Left forelimb (tissue), 1 donor: ENCODE data around the gene SHFL.

Experiments used
- DNase-seq: peaks from one replicate; pipeline ENCODE4 v3.0.0-alpha.2; 2018; ENCODE audit warnings: low spot score

Gene SHFL

GRCh38 chr19:10109528-10109927 lies 23.4 kb downstream of the SHFL start:
- DNase-seq, result no peak

GRCh38 chr19:10110076-10110971 lies 24.2 kb downstream of the SHFL start:
- no peak for DNase-seq

- no peak for DNase-seq
Observed at GRCh38 chr19:10110972-10111317, 24.8 kb downstream of the SHFL start.

- DNase-seq, result no peak
Observed at GRCh38 chr19:10111405-10111811, 25.3 kb downstream of the SHFL start, which contains the start of gene P2RY11. Gene P2RY11, plus strand, starts transcription at chr19:10111693. Its CDS starts 29 bp downstream, at chr19:10111722.

DNA sequence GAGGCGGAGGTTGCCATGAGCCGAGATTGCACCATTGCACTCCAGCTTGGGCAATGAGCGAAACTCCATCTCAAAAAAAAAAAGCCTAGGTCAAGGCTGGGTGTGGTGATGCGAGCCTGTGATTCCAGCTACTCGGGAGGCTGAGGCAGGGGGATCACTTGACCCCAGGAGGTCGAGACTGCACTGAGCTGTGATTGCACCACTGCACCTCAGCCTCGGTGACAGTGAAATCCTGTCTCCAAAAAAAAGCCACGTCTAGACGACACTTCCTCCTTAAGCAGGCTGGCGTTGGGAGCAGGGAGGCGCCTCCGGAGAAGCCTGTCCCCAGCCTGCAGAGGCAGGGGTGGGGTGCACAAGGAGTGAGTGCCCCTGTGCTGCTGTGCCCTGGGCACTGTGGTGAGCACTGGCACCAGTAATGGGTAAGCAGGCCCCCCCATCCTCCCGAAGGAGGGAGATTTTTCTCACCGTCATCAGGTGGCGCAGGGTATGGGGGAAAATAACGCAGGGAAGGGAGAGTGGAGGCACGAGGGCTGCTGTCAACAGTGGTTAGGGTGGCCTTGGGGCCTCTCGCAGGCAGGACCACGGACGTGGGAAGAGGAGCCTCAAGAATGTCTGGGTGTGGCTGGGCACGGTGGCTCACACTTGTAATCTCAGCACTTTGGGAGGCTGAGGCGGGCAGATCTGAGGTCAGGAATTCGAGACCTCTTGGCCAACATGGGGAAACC lies 26.1 kb downstream of the SHFL start:
- DNase-seq, result no peak

GRCh38 chr19:10112895-10113591 lies 26.9 kb downstream of the SHFL start:
- no peak for DNase-seq

DNA sequence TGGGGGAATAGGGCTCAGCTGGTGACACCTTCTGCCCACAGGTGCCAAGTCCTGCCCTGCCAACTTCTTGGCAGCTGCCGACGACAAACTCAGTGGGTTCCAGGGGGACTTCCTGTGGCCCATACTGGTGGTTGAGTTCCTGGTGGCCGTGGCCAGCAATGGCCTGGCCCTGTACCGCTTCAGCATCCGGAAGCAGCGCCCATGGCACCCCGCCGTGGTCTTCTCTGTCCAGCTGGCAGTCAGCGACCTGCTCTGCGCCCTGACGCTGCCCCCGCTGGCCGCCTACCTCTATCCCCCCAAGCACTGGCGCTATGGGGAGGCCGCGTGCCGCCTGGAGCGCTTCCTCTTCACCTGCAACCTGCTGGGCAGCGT lies 27.5 kb downstream of the SHFL start:
- no peak for DNase-seq

DNA sequence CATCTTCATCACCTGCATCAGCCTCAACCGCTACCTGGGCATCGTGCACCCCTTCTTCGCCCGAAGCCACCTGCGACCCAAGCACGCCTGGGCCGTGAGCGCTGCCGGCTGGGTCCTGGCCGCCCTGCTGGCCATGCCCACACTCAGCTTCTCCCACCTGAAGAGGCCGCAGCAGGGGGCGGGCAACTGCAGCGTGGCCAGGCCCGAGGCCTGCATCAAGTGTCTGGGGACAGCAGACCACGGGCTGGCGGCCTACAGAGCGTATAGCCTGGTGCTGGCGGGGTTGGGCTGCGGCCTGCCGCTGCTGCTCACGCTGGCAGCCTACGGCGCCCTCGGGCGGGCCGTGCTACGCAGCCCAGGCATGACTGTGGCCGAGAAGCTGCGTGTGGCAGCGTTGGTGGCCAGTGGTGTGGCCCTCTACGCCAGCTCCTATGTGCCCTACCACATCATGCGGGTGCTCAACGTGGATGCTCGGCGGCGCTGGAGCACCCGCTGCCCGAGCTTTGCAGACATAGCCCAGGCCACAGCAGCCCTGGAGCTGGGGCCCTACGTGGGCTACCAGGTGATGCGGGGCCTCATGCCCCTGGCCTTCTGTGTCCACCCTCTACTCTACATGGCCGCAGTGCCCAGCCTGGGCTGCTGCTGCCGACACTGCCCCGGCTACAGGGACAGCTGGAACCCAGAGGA lies 28.0 kb downstream of the SHFL start:
- DNase-seq, result no peak

- DNase-seq, result no peak
Observed at GRCh38 chr19:10114651-10115391, 28.7 kb downstream of the SHFL start.

DNA sequence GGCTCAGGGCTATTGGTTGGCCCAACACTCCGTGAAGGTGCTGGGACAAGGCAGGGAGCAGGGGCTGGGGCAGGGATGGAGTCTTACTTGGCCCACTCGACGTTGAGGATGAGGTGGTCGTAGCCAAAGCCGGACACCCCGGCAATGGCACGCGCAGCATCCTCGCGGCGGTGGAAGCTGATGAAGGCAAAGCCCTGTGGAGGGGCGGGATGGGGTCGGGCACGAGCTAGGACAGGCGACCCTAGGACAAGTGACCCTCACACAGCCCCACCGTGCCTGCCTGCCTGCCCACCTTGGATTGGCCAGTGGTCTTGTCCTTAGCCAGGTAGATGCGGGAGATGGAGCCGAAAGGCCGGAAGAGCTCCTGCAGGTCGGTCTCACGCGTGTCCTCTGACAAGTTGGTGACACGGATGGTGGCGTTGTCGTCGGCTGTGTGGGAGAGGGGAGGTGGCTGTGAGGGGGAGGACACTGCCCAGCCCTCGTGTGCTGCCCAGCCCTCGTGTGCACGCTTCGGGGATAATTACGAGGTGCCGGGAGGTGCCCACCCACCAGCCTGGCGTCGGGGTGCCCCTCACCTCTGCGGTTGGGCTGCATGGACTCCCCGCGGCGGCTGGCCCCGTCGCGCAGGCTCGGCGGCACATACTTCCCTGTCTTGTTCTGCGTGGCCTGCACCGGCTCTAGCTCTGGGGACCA lies 29.4 kb downstream of the SHFL start:
- DNase-seq, result no peak

GRCh38 chr19:10116085-10116865 lies 30.2 kb downstream of the SHFL start:
- no peak for DNase-seq

DNA sequence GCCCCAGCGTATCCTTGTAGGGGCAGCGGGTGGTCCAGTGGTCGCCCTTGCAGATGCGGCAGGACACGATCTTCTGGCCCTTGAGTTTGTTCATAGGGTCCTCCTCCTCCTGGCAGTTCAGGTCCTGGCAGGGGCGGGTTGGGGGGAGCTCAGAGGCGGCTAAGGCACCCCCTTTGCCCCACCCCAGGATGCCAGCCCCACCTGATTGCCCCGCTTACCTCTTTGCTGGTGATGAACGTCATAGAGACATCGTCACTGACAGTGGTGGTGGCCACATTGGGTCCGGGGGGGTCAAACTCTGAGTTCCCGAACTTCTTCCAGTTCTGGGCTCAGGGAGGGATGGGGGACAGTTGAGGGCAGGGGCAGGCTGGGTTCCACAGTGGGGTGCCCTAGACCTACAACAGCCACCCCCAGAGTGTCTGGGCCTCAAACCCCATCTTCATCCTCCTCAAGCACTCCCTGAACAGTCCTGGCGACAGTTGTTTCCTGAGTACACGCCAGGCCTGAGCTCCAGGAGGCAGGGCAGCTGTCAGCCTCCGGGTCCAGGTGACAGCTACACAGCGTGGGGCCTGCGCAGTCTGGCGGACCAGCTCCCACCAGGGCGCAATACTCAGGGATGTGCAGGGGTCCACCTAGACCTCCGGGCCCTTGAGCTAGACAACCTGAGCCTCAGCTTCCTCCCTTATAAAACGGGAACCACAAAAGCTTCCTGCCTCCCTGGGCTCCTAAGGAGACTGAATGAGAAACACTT lies 30.9 kb downstream of the SHFL start:
- no peak for DNase-seq

- no peak for DNase-seq
Observed at GRCh38 chr19:10118960-10119359, 32.8 kb downstream of the SHFL start.

DNA sequence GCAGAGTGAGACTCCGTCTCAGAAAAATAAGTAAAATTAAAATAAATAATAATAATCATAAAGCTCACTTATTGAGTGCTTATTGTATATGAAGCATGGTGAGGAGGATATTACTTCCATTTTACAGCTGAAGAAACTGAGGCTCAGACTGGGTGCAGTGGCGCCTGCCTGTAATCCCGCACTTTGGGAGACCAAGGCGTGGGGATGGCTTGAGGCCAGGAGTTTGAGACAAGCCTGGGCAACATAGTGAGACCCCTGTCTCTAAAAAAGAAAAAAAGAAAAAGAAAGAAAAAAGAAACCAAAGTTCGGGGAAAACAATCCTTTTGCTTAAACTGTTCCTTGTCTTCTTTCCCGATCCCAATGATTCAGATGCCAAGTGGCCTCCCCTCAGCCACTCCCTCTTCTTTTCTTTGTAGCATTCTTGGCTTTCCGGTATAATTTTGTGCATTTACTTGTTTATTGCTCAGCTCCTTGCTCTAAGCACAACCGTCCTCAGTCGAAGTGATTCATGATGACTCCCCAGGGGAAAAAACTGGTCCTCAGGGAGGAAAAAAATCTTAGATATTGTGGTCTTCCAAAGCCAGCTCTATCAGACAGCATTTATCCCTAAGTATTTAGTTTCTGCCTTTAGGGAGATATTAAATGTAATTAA lies 34.5 kb downstream of the SHFL start:
- DNase-seq, result no peak

- DNase-seq, result no peak
Observed at GRCh38 chr19:10122045-10122444, 35.9 kb downstream of the SHFL start.

- no peak for DNase-seq
Observed at GRCh38 chr19:10124429-10124828, 38.3 kb downstream of the SHFL start.

DNA sequence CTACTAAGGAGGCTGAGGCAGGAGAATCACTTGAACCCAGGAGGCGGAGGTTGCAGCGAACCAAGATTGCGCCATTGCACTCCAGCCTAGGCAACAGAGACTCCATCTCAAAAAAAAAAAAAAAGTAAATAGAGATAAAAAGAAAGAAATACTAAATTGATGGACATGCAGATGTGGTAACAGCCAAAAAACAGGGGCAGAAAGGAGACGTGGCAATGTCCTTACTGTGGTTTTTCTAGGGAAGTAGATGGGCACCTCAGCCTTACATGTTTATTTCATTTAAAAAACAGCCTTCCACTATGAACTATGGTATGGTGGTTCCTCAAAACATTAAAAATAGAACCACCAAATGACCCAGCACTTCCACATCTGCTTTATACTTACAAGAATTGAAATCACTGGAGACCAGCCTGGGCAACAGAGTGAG lies 40.1 kb downstream of the SHFL start:
- no peak for DNase-seq

DNA sequence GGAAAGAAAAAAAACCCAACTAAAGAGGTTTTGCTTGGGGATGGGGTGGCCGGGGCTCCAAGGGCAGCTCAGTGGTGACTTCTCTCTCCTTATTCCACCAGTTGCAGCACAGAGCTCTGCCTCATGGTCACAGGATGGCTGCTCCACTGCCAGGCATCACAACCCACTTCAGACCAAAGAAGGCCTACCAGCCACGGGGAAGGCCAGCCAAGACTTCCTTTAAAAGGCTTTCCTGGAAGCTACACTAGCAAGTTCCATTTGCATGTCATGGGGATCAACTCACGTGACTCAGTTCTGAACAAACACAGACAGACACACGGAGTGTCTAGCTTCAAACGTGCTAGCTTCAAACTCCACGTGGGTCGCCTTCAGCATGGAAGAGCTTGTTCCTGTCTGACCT lies 46.8 kb downstream of the SHFL start:
- no peak for DNase-seq

GRCh38 chr19:10133596-10133995 lies 47.5 kb downstream of the SHFL start:
- no peak for DNase-seq
